ENCODE measurements around the gene KRT32.
A peak's percentile ranks its signal among the peaks of the same experiment; 100 is the strongest.
"Not testable (repeated sequence)": the region's sequence is repeated elsewhere in the genome, so short reads cannot be mapped to it uniquely, and the experiment has no call there.

Gene KRT32

GRCh38 chr17:41422586-41422985, 44.6 kb downstream of the KRT32 start:
- DNase-seq = not testable (repeated sequence)

DNA sequence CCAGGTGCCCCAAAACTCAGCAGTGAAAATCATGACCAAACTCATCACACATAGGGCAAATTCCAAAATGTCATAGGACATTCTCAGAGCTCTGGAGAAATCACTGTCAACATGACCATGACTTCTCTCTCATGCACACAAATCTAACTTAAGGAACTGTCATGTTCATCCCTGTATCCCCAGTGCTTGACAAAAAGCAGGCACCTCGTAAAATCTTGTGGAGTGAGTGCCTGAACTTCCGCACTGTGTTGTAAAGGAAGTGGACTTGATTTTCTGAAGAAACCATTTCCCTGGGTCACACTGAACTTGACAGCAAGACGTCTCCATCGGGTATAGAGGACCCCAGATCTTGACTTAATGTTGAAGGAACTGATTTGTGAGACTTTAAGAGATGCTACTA, 45.6 kb downstream of the KRT32 start:
- no peak for DNase-seq

DNA sequence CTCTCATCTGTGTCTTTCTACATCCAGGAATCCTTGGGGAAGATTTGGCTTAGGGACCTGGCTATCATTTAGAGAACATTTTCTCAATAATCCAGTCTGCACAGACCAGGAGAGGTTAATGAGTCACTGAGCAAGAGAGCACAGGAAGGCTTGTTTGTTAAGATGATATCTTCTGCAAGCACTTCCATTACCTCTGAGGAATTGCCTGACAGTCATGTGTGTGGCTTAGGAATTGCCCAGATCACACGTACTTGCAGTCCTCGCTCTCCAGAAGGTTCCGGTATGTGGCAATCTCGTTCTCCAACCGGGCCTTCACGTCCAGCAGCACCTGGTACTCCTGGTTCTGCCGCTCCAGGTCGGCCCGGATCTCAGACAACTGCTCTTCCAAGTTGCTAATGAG, 46.1 kb downstream of the KRT32 start:
- DNase-seq = no peak

GRCh38 chr17:41420134-41420533, 47.1 kb downstream of the KRT32 start:
- DNase-seq = no peak

- DNase-seq = no peak
Measured at GRCh38 chr17:41419716-41420115, 47.5 kb downstream of the KRT32 start.

DNA sequence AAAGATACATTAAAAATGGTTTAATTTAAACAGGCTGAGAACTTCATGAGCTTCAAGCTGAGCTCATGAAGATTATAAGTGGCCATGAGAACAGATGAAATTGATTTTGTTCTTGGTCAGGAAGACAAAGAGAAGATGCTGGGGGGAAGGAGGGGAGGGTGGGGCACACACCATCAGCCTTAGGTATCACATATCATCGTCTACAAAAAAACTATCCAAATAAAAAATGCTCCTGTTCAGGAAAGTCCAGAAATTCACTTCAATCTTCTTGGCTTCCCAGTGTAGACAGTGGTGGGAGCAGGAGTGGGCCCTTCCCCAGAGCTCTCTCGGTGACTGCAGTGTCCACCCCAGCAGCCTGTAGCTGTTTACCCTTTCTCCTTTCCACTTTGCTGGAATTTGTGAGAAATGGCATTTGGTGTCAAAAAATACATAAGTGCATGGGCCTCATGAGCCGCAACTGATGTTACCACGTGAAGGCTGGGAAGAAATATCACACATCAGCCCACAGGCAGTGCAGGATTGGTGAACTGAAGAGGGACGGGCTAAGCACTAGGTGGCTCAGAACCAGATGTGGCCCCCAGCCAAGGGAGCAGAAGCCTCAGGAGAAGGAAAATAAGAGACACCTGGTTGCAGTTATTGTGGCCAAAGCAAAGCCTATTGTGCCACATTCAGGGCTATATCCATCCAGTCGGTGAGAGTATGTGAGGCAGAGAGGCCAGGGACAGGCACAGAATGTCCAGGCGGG, 48.9 kb downstream of the KRT32 start:
- no peak for DNase-seq

- DNase-seq = no peak
Measured at GRCh38 chr17:41417576-41418015, 49.6 kb downstream of the KRT32 start.

DNA sequence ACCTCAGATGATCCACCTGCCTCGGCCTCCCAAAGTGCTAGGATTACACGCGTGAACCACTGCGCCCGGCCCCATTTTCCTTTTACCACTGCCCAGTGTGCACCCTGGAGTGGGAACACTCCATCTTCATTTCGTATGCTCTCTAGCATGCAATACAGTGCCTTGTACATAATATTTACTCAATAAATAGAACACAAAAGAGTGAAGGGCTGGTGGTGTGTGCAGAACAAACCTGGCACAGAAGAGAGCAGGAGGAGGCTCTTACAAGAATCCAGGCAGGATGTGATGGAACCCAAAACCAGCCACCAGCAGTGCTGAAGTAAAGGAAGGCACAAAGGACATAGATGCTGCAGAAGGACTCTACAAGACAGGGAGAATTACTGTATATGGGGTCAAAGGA, 50.1 kb downstream of the KRT32 start:
- DNase-seq = no peak

- peak; percentile 25 for DNase-seq
Measured at GRCh38 chr17:41416479-41416878, 50.7 kb downstream of the KRT32 start.

DNA sequence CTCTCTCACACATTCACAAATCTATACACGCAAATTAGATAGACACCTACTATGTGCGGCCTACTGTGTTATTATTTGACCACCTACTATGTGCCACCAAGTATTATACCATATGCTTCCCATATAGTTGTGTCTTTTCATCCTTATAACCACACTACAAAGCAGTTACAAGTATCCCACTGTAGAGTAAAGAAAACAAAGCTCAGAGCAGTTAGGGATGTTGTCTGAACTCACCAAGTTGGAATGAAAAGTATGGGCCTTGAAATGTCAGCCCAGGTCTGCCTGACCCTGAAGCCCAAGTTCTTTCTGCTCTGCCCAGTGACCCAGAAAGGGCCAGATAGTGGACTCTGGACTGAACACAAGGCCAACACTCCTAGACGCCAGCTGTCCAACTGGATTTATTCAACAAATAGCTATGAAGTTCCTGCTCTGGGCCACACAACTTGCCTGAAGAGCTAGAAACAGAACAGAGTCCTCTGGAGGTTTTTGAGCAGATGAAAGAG, 51.3 kb downstream of the KRT32 start:
- peak; percentile 61 for DNase-seq

GRCh38 chr17:41415411-41415810, 51.8 kb downstream of the KRT32 start:
- peak; percentile 37 for DNase-seq

- DNase-seq = no peak
Measured at GRCh38 chr17:41413982-41414381, 53.2 kb downstream of the KRT32 start.

GRCh38 chr17:41413353-41413957, 53.7 kb downstream of the KRT32 start:
- DNase-seq = no peak

- DNase-seq = no peak
Measured at GRCh38 chr17:41411072-41411840, 55.9 kb downstream of the KRT32 start.
